ENCODE data around the gene FBH1.

DNA sequence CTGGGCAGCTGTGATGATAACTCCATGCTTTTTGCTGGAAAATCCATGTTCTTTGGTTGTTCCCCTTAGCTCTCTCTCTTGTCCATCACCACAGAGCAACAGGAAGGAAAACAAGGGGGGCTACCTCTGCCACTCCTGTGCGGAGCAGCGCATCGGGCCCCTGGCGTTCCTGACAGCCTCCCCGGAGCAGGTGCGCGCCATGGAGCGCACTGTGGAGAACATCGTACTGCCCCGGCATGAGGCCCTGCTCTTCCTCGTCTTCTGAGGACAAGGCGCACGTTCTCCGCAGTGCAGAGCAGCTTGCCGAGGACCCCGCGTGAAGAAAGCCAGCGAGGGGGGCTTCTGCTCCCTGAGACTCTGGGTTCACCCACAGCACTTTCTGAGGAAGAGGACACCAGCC, 47.0 kb downstream of the FBH1 start:
- TF ChIP-seq, protein P1, sequence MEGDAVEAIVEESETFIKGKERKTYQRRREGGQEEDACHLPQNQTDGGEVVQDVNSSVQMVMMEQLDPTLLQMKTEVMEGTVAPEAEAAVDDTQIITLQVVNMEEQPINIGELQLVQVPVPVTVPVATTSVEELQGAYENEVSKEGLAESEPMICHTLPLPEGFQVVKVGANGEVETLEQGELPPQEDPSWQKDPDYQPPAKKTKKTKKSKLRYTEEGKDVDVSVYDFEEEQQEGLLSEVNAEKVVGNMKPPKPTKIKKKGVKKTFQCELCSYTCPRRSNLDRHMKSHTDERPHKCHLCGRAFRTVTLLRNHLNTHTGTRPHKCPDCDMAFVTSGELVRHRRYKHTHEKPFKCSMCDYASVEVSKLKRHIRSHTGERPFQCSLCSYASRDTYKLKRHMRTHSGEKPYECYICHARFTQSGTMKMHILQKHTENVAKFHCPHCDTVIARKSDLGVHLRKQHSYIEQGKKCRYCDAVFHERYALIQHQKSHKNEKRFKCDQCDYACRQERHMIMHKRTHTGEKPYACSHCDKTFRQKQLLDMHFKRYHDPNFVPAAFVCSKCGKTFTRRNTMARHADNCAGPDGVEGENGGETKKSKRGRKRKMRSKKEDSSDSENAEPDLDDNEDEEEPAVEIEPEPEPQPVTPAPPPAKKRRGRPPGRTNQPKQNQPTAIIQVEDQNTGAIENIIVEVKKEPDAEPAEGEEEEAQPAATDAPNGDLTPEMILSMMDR (conservative IDR thresholded peaks at IDR 0.05; ENCODE audit: low read depth, low read length), result no peak
- TF ChIP-seq EZH2 (IDR thresholded peaks at IDR 0.05; ENCODE audit: low read length, unreplicated experiment) (no peak), EZH2phosphoT487 (IDR thresholded peaks at IDR 0.05; ENCODE audit: borderline replicate concordance, low read length) (no peak)
